MM.1S (cell line): ENCODE measurements around the gene EREG.

Source experiments
- DNase-seq: peaks from one replicate; pipeline ENCODE4 v3.0.0-alpha.2; 2015
- H2AFZ ChIP-seq: fragments of 300-600 bp; sonication (generic); 2 replicates; pipeline ENCODE4 v1.6.0; 2016; ENCODE audit warnings: antibody characterized with exemption, low read length
- H3F3A ChIP-seq: fragments of 300-600 bp; sonication (generic); 2 replicates; pipeline ENCODE4 v1.6.1; 2016; ENCODE audit warnings: mild to moderate bottlenecking, antibody characterized with exemption, low read length, moderate library complexity, mixed read lengths; ENCODE audit not compliant: insufficient read depth
- H3K27ac ChIP-seq: fragments of 300-600 bp; sonication (generic); 2 replicates; pipeline ENCODE4 v1.5.1; 2016; ENCODE audit warnings: mild to moderate bottlenecking, low read length
- H3K27me3 ChIP-seq: fragments of 300-600 bp; sonication (generic); replicated peaks from 2 replicates; pipeline ENCODE4 v1.6.0; 2016; ENCODE audit warnings: low read length; ENCODE audit not compliant: insufficient read depth
- H3K36me3 ChIP-seq: fragments of 300-600 bp; sonication (generic); replicated peaks from 2 replicates; pipeline ENCODE4 v1.6.1; 2016; ENCODE audit warnings: mild to moderate bottlenecking, low read length, mixed read lengths; ENCODE audit not compliant: insufficient read depth
- H3K4me1 ChIP-seq: fragments of 300-600 bp; sonication (generic); 2 replicates; pipeline ENCODE4 v1.6.1; 2016; ENCODE audit warnings: low read length, mixed read lengths
- H3K4me2 ChIP-seq: fragments of 300-600 bp; sonication (generic); 2 replicates; pipeline ENCODE4 v1.6.0; 2016; ENCODE audit warnings: low read depth, low read length
- H3K4me3 ChIP-seq: fragments of 300-600 bp; sonication (generic); 2 replicates; pipeline ENCODE4 v1.5.1; 2016; ENCODE audit warnings: low read length, mixed read lengths
- H3K79me2 ChIP-seq: fragments of 300-600 bp; sonication (generic); 2 replicates; pipeline ENCODE4 v1.6.1; 2016; ENCODE audit warnings: mixed run types, low read length, mixed read lengths
- H3K9ac ChIP-seq: fragments of 300-600 bp; sonication (generic); 2 replicates; pipeline ENCODE4 v1.6.1; 2016; ENCODE audit warnings: low read length, mixed read lengths
- H3K9me2 ChIP-seq: fragments of 300-600 bp; sonication (generic); replicated peaks from 2 replicates; pipeline ENCODE4 v1.6.1; 2016; ENCODE audit warnings: mild to moderate bottlenecking, low read length, mixed read lengths; ENCODE audit not compliant: insufficient read depth
- H3K9me3 ChIP-seq: fragments of 300-600 bp; sonication (generic); replicated peaks from 2 replicates; pipeline ENCODE4 v1.6.1; 2016; ENCODE audit warnings: mild to moderate bottlenecking, low read length, mixed read lengths; ENCODE audit not compliant: insufficient read depth
- H4K20me1 ChIP-seq: fragments of 300-600 bp; sonication (generic); 2 replicates; pipeline ENCODE4 v1.6.1; 2016; ENCODE audit warnings: mild to moderate bottlenecking, low read length, moderate library complexity, mixed read lengths; ENCODE audit not compliant: insufficient read depth
- EZH2 ChIP-seq: fragments of 300-600 bp; sonication (generic); optimal IDR thresholded peaks from 2 replicates; pipeline ENCODE3; 2017; ENCODE audit warnings: low read depth, mild to moderate bottlenecking, antibody characterized with exemption, low read length, mixed read lengths
- EZH2phosphoT487 ChIP-seq: fragments of 300-600 bp; sonication (generic); IDR thresholded peaks from 2 replicates; pipeline ENCODE4 v1.6.1; 2018; ENCODE audit warnings: antibody characterized with exemption, low read length
- TF ChIP-seq, protein P1 (sequence below): fragments of 300-600 bp; sonication (generic); IDR thresholded peaks from 2 replicates; pipeline ENCODE4 v1.5.1; 2016; ENCODE audit warnings: antibody characterized with exemption, low read length, mixed read lengths

Gene EREG

DNA sequence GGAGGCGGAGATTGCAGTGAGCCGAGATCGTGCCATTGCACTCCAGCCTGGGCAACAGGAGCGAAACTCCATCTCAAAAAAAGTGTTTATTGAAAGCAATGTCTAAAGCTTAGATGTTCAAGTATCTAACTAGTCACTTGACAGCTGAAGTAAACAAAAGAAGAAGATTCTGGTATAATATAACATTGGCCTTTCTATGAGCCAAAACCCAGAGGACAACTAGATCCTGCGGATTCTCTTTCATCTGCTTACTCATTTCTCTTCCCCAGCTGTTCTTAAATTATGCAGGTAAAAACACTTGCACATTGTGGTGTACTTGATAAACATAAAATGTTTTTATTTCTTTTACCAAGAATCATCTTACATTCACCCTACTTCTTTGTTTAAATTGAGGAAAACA, 55.9 kb downstream of the EREG start:
- no peak overlapping the region for H3K27ac ChIP-seq
- no peaks in the 10 kb centered on the region for H3K9me3 ChIP-seq
- H3K4me1 ChIP-seq: no peaks in the 10 kb centered on the region
- H3F3A ChIP-seq: no peaks in the 10 kb centered on the region
- no peak overlapping the region for H3K4me3 ChIP-seq
- no peak overlapping the region for H3K9ac ChIP-seq
- no peaks in the 10 kb centered on the region for H3K27me3 ChIP-seq
- TF ChIP-seq EZH2 (no peak), EZH2phosphoT487 (no peak)
- TF ChIP-seq, protein P1, sequence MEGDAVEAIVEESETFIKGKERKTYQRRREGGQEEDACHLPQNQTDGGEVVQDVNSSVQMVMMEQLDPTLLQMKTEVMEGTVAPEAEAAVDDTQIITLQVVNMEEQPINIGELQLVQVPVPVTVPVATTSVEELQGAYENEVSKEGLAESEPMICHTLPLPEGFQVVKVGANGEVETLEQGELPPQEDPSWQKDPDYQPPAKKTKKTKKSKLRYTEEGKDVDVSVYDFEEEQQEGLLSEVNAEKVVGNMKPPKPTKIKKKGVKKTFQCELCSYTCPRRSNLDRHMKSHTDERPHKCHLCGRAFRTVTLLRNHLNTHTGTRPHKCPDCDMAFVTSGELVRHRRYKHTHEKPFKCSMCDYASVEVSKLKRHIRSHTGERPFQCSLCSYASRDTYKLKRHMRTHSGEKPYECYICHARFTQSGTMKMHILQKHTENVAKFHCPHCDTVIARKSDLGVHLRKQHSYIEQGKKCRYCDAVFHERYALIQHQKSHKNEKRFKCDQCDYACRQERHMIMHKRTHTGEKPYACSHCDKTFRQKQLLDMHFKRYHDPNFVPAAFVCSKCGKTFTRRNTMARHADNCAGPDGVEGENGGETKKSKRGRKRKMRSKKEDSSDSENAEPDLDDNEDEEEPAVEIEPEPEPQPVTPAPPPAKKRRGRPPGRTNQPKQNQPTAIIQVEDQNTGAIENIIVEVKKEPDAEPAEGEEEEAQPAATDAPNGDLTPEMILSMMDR: no peak
- H3K79me2 ChIP-seq: no peaks in the 10 kb centered on the region
- H3K9me2 ChIP-seq: no peaks in the 10 kb centered on the region
- H3K36me3 ChIP-seq: no peaks in the 10 kb centered on the region
- no peak overlapping the region for H2AFZ ChIP-seq
- no peak for DNase-seq
- H4K20me1 ChIP-seq: no peaks in the 10 kb centered on the region
- H3K4me2 ChIP-seq: no peak overlapping the region

DNA sequence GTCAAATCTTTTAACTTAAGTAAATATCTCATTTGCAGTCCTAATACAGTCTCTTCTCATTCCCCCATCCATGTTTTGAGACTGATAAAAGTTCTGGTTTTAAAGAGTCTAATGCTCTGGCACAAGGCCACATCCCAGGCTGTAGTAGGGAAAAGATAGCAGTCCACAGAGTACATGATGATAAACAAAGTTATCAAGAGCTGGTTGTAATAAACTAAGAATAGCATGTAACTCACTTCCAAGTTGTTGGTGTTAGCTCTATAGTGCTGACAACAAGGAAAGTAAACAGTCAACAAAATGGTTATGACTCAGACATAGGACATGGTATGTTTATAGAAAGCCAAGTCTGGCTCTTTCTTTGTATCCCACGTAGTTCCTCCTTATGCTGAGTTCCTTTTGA, 58.2 kb downstream of the EREG start:
- Histone ChIP-seq H4K20me1 (no peaks in the 10 kb centered on the region), H3K4me2 (no peak overlapping the region), H3K27ac (no peak overlapping the region), H3K9me3 (no peaks in the 10 kb centered on the region), H3K27me3 (no peaks in the 10 kb centered on the region), H3K36me3 (no peaks in the 10 kb centered on the region), H3K9ac (no peak overlapping the region), H2AFZ (no peak overlapping the region), H3K79me2 (no peaks in the 10 kb centered on the region), H3F3A (no peaks in the 10 kb centered on the region), H3K4me3 (no peak overlapping the region), H3K9me2 (no peaks in the 10 kb centered on the region), H3K4me1 (no peaks in the 10 kb centered on the region)
- TF ChIP-seq, protein P1: no peak
- TF ChIP-seq EZH2: no peak
- no peak for TF ChIP-seq EZH2phosphoT487
- no peak for DNase-seq

DNA sequence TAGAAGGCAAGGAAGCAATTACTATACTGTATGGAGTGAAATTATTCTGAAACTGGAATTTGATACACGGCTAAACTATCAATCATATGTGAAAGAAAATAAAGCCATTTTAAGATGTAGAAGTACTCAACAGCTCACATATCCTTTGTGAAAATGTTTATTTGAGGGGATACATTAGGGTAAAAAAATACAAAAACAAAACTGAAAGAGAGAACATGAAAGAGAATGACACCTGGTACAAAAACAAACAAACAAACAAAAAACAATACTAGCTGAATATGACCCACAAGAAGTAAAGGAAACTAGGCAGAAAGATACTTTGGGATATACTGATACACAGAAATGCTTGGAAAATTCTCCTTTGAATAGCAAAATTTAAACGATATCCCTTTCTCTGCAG, 59.2 kb downstream of the EREG start:
- no peak for DNase-seq
- H3K9ac ChIP-seq: no peak overlapping the region
- TF ChIP-seq, protein P1: no peak
- TF ChIP-seq EZH2: no peak
- TF ChIP-seq EZH2phosphoT487: no peak
- H3K9me2 ChIP-seq: no peaks in the 10 kb centered on the region
- no peak overlapping the region for H3K4me2 ChIP-seq
- H3K27ac ChIP-seq: no peak overlapping the region
- H3F3A ChIP-seq: no peaks in the 10 kb centered on the region
- H2AFZ ChIP-seq: no peak overlapping the region
- H3K79me2 ChIP-seq: no peaks in the 10 kb centered on the region
- no peaks in the 10 kb centered on the region for H3K9me3 ChIP-seq
- H3K27me3 ChIP-seq: no peaks in the 10 kb centered on the region
- no peaks in the 10 kb centered on the region for H3K4me1 ChIP-seq
- no peak overlapping the region for H3K4me3 ChIP-seq
- no peaks in the 10 kb centered on the region for H3K36me3 ChIP-seq
- H4K20me1 ChIP-seq: no peaks in the 10 kb centered on the region
